SIG-M5 treated with dmso at 0.1 percent for 504 hours (cell line): ENCODE measurements around the gene BBS1.

Experiments used
- DNase-seq: peaks from one replicate; lab custom pipeline; 2025; ENCODE audit not compliant: unreplicated experiment; lab: John Stamatoyannopoulos, UW

BBS1 gene

DNA sequence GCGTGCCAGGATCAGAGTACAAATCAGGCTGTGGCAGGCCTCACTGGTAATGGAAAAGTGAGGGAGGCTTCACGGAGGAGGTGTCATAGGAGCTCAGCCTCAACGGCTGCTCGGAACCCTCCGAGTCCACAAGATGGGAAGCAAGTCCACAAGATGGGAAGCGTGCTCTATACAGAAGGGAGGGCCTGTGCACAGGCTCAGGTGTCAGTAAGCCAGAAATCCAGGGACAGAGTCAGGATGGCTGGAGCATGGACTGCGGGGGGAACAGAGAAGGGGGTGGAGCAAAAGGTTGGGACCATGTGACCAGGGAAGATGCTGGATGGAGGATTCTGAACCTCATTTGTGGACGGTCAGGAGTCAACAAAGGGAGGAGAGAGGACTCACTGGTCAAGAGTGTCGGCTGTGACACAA lies 33.6 kb upstream of the BBS1 start:
- DNase-seq: no peak

DNA sequence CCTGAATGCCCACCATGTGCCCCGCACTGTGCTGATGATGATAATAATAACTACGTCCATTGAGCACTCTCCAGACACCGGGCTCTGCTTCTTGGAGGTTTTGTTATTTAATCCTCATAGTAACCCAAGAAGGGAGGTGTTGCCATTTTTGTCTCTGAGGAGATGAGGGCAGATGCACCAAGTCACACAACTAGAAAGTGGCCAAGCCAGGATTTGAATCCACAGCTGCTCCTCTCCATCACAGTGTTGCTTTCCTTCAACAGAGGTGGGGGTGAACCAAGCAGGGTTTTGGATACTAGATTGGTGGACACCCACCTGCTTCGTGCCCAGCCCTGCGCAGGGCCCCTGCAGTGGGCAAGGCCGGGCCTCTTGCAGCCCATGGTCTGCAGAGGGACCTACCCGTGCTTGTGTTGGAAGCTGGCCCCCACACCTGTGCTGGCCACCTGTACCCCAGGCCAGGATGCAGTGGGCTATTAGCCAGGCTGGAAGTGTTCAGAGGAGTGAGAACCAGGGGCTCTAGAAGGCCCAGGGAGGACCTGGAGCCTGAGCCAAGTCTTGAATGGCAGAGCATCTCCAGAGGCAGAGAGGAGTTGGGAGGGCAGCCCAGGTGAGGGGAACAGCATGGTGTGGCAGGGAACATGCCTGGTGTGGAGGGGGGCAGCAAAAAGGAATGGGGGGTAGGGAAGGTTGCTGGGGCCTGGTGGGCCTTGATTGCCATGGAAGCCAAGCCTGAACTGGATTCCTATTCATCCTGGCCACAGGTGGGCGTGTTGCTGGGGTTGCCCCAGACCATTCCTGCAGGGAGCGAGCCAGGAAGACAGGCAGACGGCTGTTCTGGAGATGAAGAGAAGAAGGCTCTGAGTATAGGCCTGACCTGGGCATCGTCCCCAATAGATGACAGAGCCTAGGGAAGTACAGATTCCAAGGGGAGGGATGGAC lies 32.9 kb upstream of the BBS1 start:
- no peak for DNase-seq

DNA sequence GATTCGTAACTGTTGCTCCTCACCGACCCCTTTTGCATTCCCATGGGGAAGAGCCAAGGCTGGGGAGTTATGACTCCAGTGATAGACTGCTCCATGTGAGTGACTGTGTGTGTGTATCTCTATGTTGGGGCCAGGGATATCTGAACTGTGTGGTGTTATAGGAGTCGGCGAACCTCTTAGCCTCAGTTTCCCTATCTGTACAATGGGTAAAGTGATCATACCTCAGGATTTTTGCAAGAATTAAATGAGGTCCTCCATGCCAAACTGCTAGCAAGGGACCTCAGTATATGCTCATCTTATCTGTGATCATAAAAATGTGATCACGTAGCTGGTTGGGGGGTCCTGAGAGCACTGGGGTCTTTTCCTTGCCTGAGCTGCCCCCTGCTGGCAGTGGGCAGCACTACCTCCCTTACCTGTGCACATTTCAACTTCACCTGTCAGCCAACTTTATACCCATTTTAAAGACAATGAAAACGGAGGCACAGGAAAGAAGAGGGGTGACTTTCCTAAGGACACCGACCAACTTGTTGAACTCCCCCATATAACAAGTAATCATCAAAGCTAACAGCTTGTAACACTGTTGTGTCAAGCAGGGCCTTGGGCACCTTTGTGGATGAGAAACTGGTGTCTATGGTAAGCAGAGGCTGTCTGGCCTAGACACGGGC lies 31.6 kb upstream of the BBS1 start:
- DNase-seq: no peak

DNA sequence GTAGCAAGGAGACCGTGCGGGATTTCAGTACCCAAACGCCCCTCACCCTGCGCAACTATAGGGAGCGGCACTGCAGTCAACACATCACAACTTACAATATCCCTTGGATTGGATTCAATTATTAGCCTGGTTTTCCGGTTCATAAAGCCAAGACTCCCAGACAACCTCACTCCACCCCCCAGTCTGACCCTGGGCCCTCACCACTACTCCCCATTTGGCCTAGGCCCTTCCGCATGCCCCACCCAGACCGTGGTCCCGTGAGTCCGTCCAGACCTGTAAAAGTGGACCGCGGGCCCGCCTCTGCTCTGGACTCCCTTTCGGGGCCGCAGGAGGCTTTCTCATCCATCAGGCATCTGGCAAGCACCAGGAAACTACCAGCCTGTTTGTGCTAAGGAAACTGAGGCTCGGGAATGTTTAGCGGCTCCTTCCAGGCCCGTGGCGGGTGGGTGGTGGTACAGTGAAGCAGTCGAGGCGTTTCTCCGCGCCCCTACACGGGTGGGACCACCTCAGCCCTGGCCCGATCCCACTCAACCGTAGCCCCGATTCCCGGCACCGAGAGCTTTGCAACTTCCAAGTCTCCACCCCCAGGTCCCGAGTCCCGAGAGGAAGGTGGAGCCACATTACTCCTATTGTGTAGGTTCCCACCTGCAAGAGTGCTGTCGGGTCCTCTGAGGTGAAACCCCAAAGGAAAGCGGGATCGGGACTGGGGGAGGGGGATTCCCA lies 30.9 kb upstream of the BBS1 start:
- DNase-seq: peak; percentile 51

DNA sequence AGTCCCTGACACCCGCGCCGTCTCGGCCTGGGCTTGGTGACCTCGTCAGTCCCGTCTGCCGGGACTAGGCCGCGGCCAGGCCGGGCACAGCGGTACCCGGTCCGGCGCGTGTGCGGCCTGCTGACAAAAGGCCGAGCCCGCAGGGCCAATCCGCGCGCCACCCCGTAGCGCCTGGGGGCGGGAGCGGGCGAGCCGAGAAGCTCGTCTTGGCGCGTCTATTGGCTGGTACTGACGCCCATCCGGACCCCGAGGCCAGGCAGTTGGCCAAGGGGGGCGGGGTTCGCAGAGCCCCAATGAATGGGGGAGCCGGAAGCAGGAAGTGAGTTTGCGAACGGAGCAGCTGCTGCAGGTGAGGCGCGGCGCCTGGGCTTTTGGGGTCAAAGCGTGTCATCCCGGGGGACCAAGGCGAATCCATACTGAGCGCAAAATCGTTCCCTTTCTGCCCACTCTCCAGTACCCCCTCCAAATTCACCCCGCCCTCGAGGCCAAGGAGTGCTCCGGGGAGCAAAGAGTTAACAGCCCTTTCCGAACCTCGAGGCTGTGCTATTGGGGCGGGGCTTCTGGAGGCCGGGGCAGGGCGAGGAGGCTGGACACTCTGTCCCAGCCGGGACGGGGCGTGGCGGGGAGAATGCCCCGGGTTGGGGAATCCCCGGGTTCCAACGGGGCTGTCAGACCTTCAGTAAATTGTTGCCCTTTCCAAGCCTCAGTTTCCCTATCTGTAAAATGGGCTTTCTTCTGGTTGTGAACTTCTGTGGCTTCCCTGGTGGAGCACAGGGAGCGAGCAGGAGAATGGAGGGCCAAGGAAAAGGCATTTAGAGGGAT lies 30.1 kb upstream of the BBS1 start, which contains the start of gene DPP3:
TSS of gene DPP3 (plus strand) at position 318 of the 822 bp plus-strand sequence. CDS start 1,767 bp downstream, outside the sequence.
- peak; percentile 96 for DNase-seq

DNA sequence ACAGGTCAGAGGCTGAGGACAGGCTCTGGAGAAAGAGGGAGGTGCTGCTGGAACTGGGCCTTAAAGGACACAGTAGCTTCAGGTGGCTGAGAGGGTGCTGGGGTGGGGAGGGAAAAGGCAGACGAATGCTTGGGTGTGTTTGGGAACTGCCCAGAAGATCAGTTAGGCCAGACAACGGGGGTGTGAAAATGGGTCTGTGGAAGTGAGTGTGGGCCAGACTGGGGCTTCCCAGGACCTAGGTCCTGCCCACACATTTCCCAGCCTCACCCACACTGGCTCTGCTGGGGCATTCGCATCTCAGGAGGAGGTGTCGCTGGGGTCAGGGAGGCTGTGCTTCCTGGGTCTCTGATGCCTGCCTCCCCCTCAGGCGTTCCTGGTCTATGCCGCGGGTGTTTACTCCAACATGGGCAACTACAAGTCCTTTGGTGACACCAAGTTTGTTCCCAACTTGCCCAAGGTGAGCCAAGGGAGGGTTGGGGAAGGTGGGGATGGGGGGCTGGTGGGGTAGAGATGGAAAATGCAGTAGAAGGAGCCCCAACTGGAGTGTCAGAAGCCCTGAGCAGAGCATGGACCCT lies 25.5 kb upstream of the BBS1 start:
- no peak for DNase-seq

DNA sequence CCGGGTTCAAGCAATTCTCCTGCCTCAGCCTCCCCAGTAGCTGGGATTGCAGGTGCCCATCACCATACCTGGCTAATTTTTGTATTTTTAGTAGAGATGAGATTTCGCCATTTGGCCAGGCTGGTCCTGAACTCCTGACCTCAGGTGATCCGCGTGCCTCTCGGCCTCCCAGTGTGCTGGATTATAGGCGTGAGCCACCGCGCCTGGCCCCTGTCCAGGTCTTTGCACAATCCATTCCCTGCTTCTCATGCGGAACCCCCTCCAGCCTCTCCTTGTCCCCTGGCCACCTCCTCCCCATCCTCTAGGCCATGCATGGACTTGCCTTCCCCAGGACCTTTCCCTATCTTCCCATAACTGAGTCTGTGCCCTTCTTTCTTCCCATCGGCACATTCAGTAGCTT lies 21.5 kb upstream of the BBS1 start:
- DNase-seq: no peak

DNA sequence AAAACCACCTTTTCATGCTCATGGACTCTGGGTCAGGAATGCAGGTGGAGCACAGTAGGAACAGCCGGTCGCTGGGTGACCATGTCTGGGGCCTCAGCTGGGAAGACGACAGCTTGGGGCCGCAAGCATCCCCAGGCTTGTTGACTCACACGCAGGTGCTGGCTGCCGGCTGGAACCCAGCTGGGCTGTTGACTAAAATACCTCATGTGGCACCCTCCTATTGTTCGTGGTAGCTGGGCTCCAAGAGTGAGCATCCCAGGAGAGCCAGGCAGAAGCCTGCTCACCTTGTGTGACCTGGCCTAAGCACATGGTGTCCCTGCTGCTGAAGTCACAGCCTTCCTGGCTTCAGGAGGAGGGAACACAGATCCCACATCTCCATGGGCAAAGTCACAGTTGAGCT lies 20.8 kb upstream of the BBS1 start:
- DNase-seq: no peak

DNA sequence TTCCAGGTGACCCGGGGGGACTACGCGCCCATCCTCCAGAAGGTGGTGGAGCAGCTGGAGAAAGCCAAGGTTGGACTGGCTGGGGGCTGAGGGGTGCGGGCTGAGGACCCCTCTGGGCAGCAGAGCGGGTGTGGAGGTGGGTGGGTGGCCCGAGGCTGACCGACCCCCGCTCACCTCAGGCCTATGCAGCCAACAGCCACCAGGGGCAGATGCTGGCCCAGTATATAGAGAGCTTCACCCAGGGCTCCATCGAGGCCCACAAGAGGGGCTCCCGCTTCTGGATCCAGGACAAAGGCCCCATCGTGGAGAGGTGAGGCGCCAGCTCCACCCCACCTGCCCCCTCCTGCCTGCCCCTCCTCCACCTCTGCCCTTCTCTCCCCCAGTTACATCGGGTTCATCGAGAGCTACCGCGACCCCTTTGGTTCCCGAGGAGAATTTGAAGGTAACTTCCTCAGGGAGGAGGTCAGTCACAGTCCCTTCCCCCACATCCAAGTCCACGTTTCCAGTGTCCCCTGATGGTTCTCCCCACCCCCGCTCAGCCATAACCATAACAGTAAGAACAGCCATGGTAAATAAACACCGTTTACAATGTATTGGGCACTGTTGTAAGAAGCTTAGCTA lies 19.0 kb upstream of the BBS1 start:
- DNase-seq: no peak

DNA sequence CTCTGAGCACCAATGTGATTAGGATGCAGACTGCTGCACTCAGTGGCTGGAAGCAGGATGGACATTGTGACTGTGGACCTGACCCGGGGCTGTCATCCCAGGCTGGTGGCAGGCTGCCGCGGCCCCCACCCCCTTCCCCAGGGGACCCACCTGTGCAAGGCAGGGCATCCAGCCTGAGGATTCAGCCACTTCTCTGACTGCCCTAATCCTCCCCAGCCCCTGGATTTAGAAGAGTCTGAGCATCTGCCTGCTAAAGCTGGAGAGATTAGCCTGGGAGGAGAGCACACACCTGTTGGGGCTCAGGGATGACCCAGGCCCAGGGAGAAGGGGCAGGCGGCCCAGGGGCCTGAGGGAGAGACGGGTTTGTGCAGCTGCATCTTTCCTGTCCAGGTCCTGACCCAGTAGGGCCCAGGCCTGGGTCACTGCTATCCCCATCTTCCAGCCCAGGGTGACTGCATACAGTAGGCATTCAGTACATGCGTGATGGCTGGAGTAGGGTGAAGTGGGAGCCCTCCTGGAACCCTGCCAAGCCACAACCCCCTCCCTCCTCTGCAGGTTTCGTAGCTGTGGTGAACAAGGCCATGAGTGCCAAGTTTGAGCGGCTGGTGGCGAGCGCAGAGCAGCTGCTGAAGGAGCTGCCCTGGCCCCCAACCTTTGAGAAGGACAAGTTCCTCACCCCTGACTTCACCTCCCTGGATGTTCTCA lies 18.1 kb upstream of the BBS1 start:
- no peak for DNase-seq

DNA sequence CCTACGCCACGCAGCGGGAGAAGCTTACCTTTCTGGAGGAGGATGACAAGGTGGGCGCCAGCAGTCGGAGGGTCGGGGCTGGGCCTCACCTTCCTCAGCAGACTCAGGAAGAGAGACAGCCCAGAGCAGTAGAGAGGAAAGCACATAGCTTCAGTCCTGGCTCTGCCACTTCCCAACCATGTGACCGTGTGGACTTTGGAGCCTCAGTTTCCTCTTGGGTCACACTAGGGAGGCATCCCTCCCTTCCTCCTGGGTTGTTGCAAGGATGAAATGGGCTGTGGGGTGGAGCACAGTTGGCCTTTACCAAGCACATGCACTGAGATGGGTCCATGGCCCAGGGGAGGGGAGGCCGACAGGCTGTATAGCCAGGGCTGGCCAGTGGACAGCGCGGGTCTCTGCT lies 17.3 kb upstream of the BBS1 start:
- no peak for DNase-seq

DNA sequence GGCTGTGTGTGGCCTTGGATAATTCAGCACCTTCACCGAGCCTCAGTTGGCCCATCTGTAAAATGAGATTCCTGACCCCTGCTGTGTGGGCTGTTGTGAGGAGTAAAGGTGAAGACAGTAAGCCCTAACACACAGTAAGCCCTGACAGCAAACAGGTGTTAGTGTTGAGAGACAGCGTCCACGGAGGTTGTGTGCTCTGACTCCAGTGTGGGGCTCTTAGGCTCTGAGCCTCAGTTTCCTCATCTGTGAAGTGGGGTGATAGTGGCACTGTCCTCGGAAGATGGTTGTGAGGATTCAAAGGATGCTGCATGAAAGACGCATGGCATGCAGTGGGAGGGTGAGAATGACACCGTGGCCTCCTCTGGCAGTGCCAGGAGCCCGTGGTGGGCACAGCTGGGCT lies 16.0 kb upstream of the BBS1 start:
- no peak for DNase-seq

DNA sequence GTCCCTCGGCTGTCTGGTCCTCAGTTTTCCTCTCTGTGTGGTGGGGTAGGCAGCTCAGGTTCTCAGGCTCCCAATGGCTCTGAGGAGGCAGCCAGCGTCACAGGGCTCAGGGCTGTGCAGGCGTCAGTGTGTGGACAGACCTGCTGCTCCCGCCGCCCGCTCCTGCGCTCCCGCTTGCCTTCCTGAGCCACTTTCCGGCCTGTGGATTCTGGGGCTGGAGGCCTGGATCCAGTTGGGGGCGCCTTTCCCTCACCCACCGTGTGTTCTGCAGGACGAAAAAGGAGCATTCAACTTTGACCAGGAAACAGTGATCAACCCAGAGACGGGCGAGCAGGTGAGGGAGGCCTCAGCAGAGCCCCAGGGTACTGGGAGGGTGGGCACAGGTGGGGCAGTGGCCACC lies 15.5 kb upstream of the BBS1 start:
- no peak for DNase-seq

DNA sequence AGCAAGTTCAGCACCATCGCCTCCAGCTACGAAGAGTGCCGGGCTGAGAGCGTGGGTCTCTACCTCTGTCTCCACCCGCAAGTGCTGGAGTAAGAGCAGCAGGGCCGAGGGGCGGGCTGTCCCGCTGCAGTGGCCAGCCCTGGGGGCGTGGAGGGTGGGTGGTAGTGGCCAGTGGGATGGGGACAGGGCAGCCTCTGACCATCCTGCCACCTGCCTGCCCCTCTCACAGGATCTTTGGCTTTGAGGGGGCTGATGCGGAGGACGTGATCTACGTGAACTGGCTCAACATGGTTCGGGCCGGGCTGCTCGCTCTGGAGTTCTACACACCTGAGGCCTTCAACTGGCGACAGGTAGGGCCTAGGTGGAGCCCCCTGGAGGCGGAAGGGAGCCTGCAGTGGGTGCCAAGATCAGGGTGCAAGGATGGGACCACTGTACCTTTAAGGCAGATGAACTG lies 15.0 kb upstream of the BBS1 start:
- DNase-seq: no peak

DNA sequence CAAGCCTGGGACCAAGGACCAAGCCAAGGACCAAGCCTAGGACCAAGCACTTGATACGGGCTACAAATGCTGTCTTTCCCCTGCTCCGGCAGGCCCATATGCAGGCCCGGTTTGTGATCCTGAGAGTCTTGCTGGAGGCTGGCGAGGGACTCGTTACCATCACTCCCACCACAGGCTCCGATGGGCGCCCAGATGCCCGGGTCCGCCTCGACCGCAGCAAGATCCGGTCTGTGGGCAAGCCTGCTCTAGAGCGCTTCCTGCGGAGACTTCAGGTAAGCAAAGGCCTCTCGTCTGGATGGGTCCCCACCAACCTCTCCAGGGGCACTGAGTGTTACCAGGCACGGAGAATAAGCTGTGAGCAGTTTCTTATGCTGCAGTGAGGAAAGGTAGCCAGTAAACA lies 13.2 kb upstream of the BBS1 start:
- DNase-seq: no peak

DNA sequence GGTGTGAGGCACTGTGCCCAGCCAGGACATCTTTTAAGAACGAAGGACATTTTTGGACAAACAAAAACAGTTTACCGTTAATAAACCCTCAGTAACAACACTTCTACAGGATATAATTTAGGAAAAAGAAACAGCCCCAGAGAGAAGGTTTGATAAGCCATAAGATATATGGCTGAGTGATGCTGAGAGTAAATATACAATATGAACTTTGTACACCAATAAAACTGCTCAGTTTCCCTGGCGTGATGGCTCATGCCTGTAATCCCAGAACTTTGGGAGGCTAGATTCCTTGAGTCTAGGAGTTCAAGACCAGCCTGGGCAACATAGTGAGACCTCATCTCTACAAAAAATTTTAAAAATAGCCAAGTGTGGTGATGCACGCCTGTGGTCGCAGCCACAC lies 11.9 kb upstream of the BBS1 start:
- DNase-seq: no peak

DNA sequence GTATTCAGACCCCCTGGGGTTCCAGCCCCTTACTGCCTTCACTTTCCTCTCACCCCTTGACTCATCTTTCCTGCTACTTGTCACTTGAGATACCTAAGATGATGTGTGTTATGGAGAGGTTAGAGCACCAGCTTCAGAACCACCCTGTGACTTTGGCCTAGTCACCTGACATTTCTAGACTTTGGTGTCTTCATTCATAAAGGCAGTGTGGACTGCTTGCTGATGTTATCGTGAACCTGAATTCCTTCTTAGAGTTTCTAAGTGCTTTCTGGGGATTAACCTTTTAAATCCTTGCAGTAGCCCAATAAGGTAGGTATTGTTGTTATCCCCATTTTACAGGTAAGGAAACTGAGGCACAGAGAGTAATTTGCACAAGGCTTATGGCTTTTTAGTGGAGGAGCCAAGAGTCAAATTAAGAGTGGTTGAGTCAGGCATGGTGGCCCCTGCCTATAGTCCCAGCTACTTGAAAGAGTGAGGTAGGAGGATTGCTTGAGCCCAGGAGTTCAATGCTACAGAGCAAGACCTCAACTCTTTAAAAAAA lies 5.1 kb upstream of the BBS1 start:
- no peak for DNase-seq

DNA sequence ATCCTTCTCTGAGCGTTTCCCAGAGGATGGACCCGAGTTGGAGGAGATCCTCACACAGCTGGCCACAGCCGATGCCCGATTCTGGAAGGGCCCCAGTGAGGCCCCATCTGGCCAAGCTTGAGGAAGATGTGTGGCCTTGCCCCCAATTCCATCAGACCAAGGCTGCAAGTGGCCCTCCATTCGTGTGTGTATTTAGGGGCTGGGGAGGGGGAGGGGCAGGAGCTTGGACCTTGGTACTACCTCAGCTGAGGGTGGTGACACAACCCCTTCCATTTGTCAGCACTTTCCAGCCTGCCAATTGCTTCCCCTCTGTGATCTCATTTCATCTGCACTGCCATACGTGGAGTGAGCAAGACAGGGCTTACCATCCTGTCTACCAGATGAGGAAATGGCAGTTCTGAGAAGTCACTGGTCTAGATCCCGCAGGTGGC lies 1.3 kb upstream of the BBS1 start:
- no peak for DNase-seq

DNA sequence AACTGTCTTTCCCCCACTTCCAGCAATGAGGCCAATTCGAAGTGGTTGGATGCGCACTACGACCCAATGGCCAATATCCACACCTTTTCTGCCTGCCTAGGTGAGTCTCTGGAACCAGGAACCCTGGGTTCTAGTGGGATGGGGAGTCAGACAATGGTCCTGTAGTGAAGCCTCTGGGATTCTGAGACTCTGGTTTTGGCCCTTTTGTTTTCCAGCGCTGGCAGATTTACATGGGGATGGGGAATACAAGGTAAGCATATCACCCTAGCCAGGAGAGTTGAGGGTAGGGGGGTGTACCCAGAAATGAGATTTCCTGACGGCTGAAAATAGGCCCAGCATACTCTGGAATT lies 530 bp downstream of the BBS1 start:
- DNase-seq: no peak
